Ovary (tissue), 9 donors: ENCODE data around the gene ATXN1. TPM values are rescaled to one million over a fixed set of nuclear protein-coding genes. Genes with fewer than 3 reads are reported as not detected.

ENCODE experiments used
- DNase-seq, 5 donors: peaks; one replicate each; pipeline ENCODE4 v3.0.0-alpha.2; 2019 to 2020
- H3K27ac ChIP-seq, 2 donors: fragments of 200-600 bp; one replicate each; pipeline versions ENCODE4 v1.5.1 to v1.8.0; 2019 to 2022
- H3K27me3 ChIP-seq: fragments of 200-600 bp; one replicate; pipeline ENCODE4 v1.8.0; 2022
- H3K36me3 ChIP-seq: fragments of 200-600 bp; sonication (generic); one replicate; pipeline ENCODE4 v1.5.1; 2019
- H3K4me1 ChIP-seq: one replicate; pipeline ENCODE4 v1.8.1; 2013; ENCODE audit warnings: mild to moderate bottlenecking, moderate library complexity; ENCODE audit not compliant: insufficient read depth
- H3K4me3 ChIP-seq: fragments of 200-600 bp; sonication (generic); one replicate; pipeline ENCODE4 v1.5.1; 2017
- H3K9me3 ChIP-seq, 2 donors: fragments of 200-600 bp in 1 of 2; sonication (generic) in 1 of 2; one replicate each; pipeline versions ENCODE4 v1.5.1 to v1.8.1; 2013 to 2019; ENCODE audit warnings: mild to moderate bottlenecking in 1 of 2, moderate library complexity in 1 of 2
- CTCF ChIP-seq, 3 donors: fragments of 450-650 bp in 2 of 3; fragments of 200-600 bp in 1 of 3; IDR thresholded peaks; one replicate each; pipeline versions ENCODE4 v1.5.1 to v1.8.0; 2016 to 2022; ENCODE audit warnings: antibody characterized with exemption in 3 of 3, mild to moderate bottlenecking in 1 of 3
- EP300 ChIP-seq: sonication (generic); formaldehyde crosslinking; IDR thresholded peaks from one replicate; pipeline ENCODE4 v1.6.1; 2017; ENCODE audit warnings: antibody characterized with exemption
- POLR2A ChIP-seq: fragments of 450-650 bp; IDR thresholded peaks from one replicate; pipeline ENCODE4 v1.6.1; 2017; ENCODE audit warnings: antibody characterized with exemption, mild to moderate bottlenecking, moderate library complexity
- WGBS, 3 donors: extraction: QIAGEN DNeasy Blood & Tissue Kit in 1 of 3; methylation state at CpG; one replicate each; pipeline versions ENCODE4 v1.1.5 to v1.1.7; 2013 to 2017; 5-methylcytosine and 5-hydroxymethylcytosine counted together
- intact Hi-C, 4 donors: fragments of 100-400 bp; cut with DNase I; formaldehyde crosslinking; loops; one replicate each; pipeline versions ENCODE4 v1.11.0 to v1.15.1; 2022 to 2023
- polyA plus RNA-seq, 2 donors: library from polyadenylated mRNA; stranded (reverse); fragments of 200-250 nt in 1 of 2; fragments of 350-450 nt in 1 of 2; fragmentation: Illumina TruSeq in 1 of 2; extraction: RNeasy Lipid Tissue Mini Kit (QIAGEN cat#74804) in 1 of 2; gene quantifications; one replicate each; pipeline ENCODE4 v1.2.3, GENCODE V29; 2013 to 2014
- total RNA-seq, 7 donors: library from RNA; depleted of rRNA in 2 of 7; stranded (reverse); fragments of >200 nt in 2 of 7; fragmentation: NEBNext Ultra II Directional in 3 of 7; extraction: Animal tissue kit (Norgen Biotek cat#: 25700) in 3 of 7; gene quantifications; one replicate each; pipeline versions ENCODE4 v1.1.0 to v1.2.4, GENCODE V29; 2016 to 2023
- donor health status: DM: no; HTN: no; CAD: no; lungs with moderate emphysema.
- donor health status: DM: no; HTN: no; CAD: no.
- donor health status: Bipolar disorder and iron deficiency.
- donor health status: DM: yes; HTN: yes; CAD: no.
- donor health status: DM: no; HTN: no; CAD: no.
- donor health status: DM: yes; HTN: yes; CAD: no.

The ATXN1 gene
- total and polyA plus RNA-seq, 9 donors, result 7.3 to 38.2 (median 30.4) TPM

- no peaks in the 10 kb centered on the region for H3K27me3 ChIP-seq
- H3K9me3 ChIP-seq, result no peaks in the 10 kb centered on the region
- DNase-seq, result no peak
- H3K4me3 ChIP-seq, result no peak overlapping the region
- intact Hi-C loops, result no loop called here
- peak overlapping the region in 1 of 2 donors; percentile 19 for H3K27ac ChIP-seq
- TF ChIP-seq CTCF (IDR thresholded peaks at IDR 0.05), result no peak
- TF ChIP-seq POLR2A, result no peak
- TF ChIP-seq EP300, result no peak
- no peaks in the 10 kb centered on the region for H3K36me3 ChIP-seq
- WGBS, 3 donors, result 82 to 86% (median 85%) methylated on average over 11 of the region's 11 CpGs
- H3K4me1 ChIP-seq, result peaks cover 5% of the 10 kb centered on the region
Measured at GRCh38 chr6:16362296-16362695, 399.0 kb downstream of the ATXN1 start.

GRCh38 chr6:16361861-16362260 lies 399.4 kb downstream of the ATXN1 start:
- no peak overlapping the region for H3K4me3 ChIP-seq
- no peaks in the 10 kb centered on the region for H3K27me3 ChIP-seq
- no peak overlapping the region for H3K27ac ChIP-seq
- 14 to 40% (median 38%) methylated on average over 8 of the region's 8 CpGs for WGBS, 3 donors
- H3K9me3 ChIP-seq, result no peaks in the 10 kb centered on the region
- H3K36me3 ChIP-seq, result no peaks in the 10 kb centered on the region
- intact Hi-C loops, result no loop called here
- DNase-seq, result no peak
- TF ChIP-seq POLR2A (no peak), CTCF (IDR thresholded peaks at IDR 0.05) (no peak), EP300 (no peak)
- peaks cover 5% of the 10 kb centered on the region for H3K4me1 ChIP-seq

- DNase-seq, result no peak
- Histone ChIP-seq H3K27ac (no peak overlapping the region), H3K27me3 (no peaks in the 10 kb centered on the region), H3K4me1 (peaks cover 5% of the 10 kb centered on the region), H3K4me3 (no peak overlapping the region), H3K36me3 (no peaks in the 10 kb centered on the region), H3K9me3 (no peaks in the 10 kb centered on the region)
- intact Hi-C loops, result no loop called here
- WGBS, 3 donors, result 14 to 18% (median 14%) methylated on average over 4 of the region's 4 CpGs
- TF ChIP-seq POLR2A (no peak), CTCF (IDR thresholded peaks at IDR 0.05) (no peak), EP300 (no peak)
Measured at GRCh38 chr6:16361121-16361520, 400.1 kb downstream of the ATXN1 start.

- WGBS, 3 donors, result 38 to 68% (median 66%) methylated on average over 3 of the region's 3 CpGs
- intact Hi-C loops, result no loop called here
- TF ChIP-seq CTCF (IDR thresholded peaks at IDR 0.05) (no peak), POLR2A (no peak), EP300 (no peak)
- no peaks in the 10 kb centered on the region for H3K9me3 ChIP-seq
- H3K4me3 ChIP-seq, result no peak overlapping the region
- no peaks in the 10 kb centered on the region for H3K36me3 ChIP-seq
- H3K27ac ChIP-seq, result no peak overlapping the region
- no peaks in the 10 kb centered on the region for H3K27me3 ChIP-seq
- no peak for DNase-seq
- peaks cover 5% of the 10 kb centered on the region for H3K4me1 ChIP-seq
Measured at GRCh38 chr6:16360365-16360764, 400.9 kb downstream of the ATXN1 start.
